HepG2 (cell line): ENCODE data around the gene TMEM200A. TPM values are rescaled to one million over a fixed set of nuclear protein-coding genes. Genes with fewer than 3 reads are reported as not detected.

ENCODE experiments used
- ATAC-seq: fragments of 200-7000 bp; cut with Tn5 transposase; 3 replicates; pipeline ENCODE4 v1.9.1; 2020; ENCODE audit warnings: mild to moderate bottlenecking, moderate library complexity
- BruUV-seq: library from RNA; stranded (reverse); fragments of 400-500 nt; replicated peaks from 2 replicates; lab custom pipeline; 2021; lab: Mats Ljungman, UMichigan
- CTCF ChIA-PET: fragments of 300-600 bp; formaldehyde crosslinking; extraction: SDS; loops from one replicate; lab custom pipeline; 2021; ENCODE audit warnings: low total read pairs, inconsistent platforms, low intra/inter-chr PET ratio; lab: Yijun Ruan, JAX
- POLR2A ChIA-PET: fragments of 350-600 bp; sonication (Branson Sonifier 250); formaldehyde crosslinking; loops from one replicate; lab custom pipeline; 2020; ENCODE audit warnings: antibody characterized with exemption, inconsistent platforms; lab: Yijun Ruan, JAX
- DNase-seq: peaks from one replicate; pipeline ENCODE4 v3.0.0-alpha.2; 2015; ENCODE audit warnings: low spot score
- FAIRE-seq: peaks from 3 replicates; lab custom pipeline; 2011; peaks lifted over from hg19 to GRCh38; lab: Jason Lieb, UNC
- H2AFZ ChIP-seq: one replicate; pipeline ENCODE4 v1.6.1; 2011; ENCODE audit warnings: low read length, inconsistent platforms
- H3K27ac ChIP-seq: fragments of 300-600 bp; 3 replicates; pipeline ENCODE4 v1.8.0; 2011; ENCODE audit warnings: mixed run types, mild to moderate bottlenecking, mixed read lengths, low read length, inconsistent platforms; ENCODE audit not compliant: insufficient read depth; ENCODE audit errors: extremely low read length
- H3K27me3 ChIP-seq, 2 experiments: fragments of 200-600 bp in 1 of 2; 2 replicates in 1 of 2; 3 replicates in 1 of 2; pipeline versions ENCODE4 v1.6.0 to v1.8.0; 2011; ENCODE audit warnings: low read length in 2 of 2, mild to moderate bottlenecking in 2 of 2, moderate library complexity in 2 of 2, inconsistent platforms in 1 of 2; ENCODE audit not compliant: insufficient read depth in 2 of 2, control insufficient read depth in 1 of 2
- H3K36me3 ChIP-seq, 2 experiments: fragments of 200-600 bp in 1 of 2; replicated peaks in 1 of 2; 2 replicates in 1 of 2; 3 replicates in 1 of 2; pipeline versions ENCODE4 v1.5.1 to v1.8.0; 2011; ENCODE audit warnings: low read length in 2 of 2, inconsistent platforms in 1 of 2; ENCODE audit not compliant: insufficient read depth in 2 of 2, control insufficient read depth in 1 of 2
- H3K4me1 ChIP-seq: 2 replicates; pipeline ENCODE4 v1.5.1; 2012; ENCODE audit warnings: low read length, inconsistent platforms; ENCODE audit not compliant: insufficient read depth
- H3K4me2 ChIP-seq: 2 replicates; pipeline ENCODE4 v1.6.0; 2011; ENCODE audit warnings: low read depth, low read length, inconsistent platforms
- H3K4me3 ChIP-seq, 3 experiments: fragments of 200-600 bp in 1 of 3; sonication (generic), shearing (Covaris generic) in 1 of 3; replicated peaks in 1 of 3; 2 replicates each; pipeline ENCODE4 v1.5.1; 2011 to 2016; ENCODE audit warnings: low read length in 3 of 3, inconsistent platforms in 2 of 3, low read depth in 2 of 3, mild to moderate bottlenecking in 2 of 3, control low read depth in 1 of 3, mixed read lengths in 1 of 3; ENCODE audit not compliant: insufficient read depth in 1 of 3
- H3K79me2 ChIP-seq: one replicate; pipeline ENCODE4 v1.6.1; 2011; ENCODE audit warnings: low read length, inconsistent platforms; ENCODE audit not compliant: insufficient read depth
- H3K9ac ChIP-seq: 2 replicates; pipeline ENCODE4 v1.6.0; 2011; ENCODE audit warnings: mild to moderate bottlenecking, low read depth, low read length, inconsistent platforms; ENCODE audit not compliant: insufficient read depth
- H3K9me3 ChIP-seq: 2 replicates; pipeline ENCODE4 v1.5.1; 2012; ENCODE audit warnings: mild to moderate bottlenecking, low read length
- H4K20me1 ChIP-seq: 2 replicates; pipeline ENCODE4 v1.6.0; 2011; ENCODE audit warnings: inconsistent platforms, mild to moderate bottlenecking, low read length, moderate library complexity; ENCODE audit not compliant: insufficient read depth
- ZBTB49 ChIP-seq: sonication (generic); formaldehyde crosslinking; IDR thresholded peaks from 2 replicates; pipeline ENCODE4 v1.4.0; 2020; ENCODE audit warnings: missing genetic modification reagents, borderline replicate concordance
- ZNF850 ChIP-seq: sonication (generic); formaldehyde crosslinking; conservative IDR thresholded peaks from 2 replicates; pipeline ENCODE4 v1.9.0; 2021; ENCODE audit warnings: mild to moderate bottlenecking, missing genetic modification reagents
- WGBS: methylation state at CpG from one replicate; pipeline ENCODE4 v1.1.6; 2017; ENCODE audit warnings: low lambda C conversion rate; 5-methylcytosine and 5-hydroxymethylcytosine counted together
- in situ Hi-C: cut with HindIII; loops from 2 replicates; pipeline ENCODE4 v1.10.0; 2017; ENCODE audit warnings: low pct_unique_long_range_greater_than_20kb; ENCODE audit not compliant: extremely low pct_ligation_motif_present
- intact Hi-C: fragments of 100-400 bp; cut with micrococcal nuclease; formaldehyde crosslinking; loops from one replicate; pipeline ENCODE4 v1.10.0; 2022; ENCODE audit not compliant: unreplicated experiment
- polyA plus RNA-seq, 8 experiments: library from polyadenylated mRNA; depleted of rRNA in 3 of 8; stranded (reverse) in 7 of 8; unstranded in 1 of 8; fragments of >200 nt; fragmentation: Illumina TruSeq in 4 of 8; extraction: Trizol in 4 of 8; gene quantifications; 2 replicates each; pipeline versions ENCODE4 v1.2.1 to v1.2.3, GENCODE V29; 2011 to 2016; ENCODE audit warnings: low read depth in 4 of 8, missing spikeins in 1 of 8, mixed read lengths in 1 of 8; ENCODE audit not compliant: insufficient read depth in 1 of 8
- total RNA-seq, 5 experiments: library from RNA; depleted of rRNA; stranded (reverse); fragments of >200 nt; fragmentation: Illumina TruSeq; extraction: Trizol; gene quantifications; 2 replicates each; pipeline ENCODE4 v1.2.3, GENCODE V29; 2016; ENCODE audit warnings: low read depth in 1 of 5
- TF ChIP-seq, protein P1 (sequence below): sonication (generic); formaldehyde crosslinking; IDR thresholded peaks from 2 replicates; pipeline ENCODE4 v1.9.0; 2021; ENCODE audit warnings: mild to moderate bottlenecking, missing genetic modification reagents

TMEM200A gene
- total and polyA plus RNA-seq, 2 of the 13 experiments (the other 11 are each of a cell fraction or from before 2014, with no cell fraction given) = 0.34 TPM; not detected in 1

GRCh38 chr6:130371921-130372420 lies 6.2 kb downstream of the TMEM200A start:
- no TSS peak for BruUV-seq
- DNase-seq (no peak), ATAC-seq (no peak), FAIRE-seq (no peak)
- Histone ChIP-seq H3K36me3 (no peaks in the 10 kb centered on the region), H3K27me3 (peaks cover 0 to 9% of the 10 kb centered on the region in 2 experiments; a peak in 2 of 5 replicates), H3K4me3 (no peak overlapping the region), H4K20me1 (no peaks in the 10 kb centered on the region), H3K9me3 (no peaks in the 10 kb centered on the region), H3K27ac (no peak overlapping the region), H3K9ac (no peak overlapping the region), H3K79me2 (no peaks in the 10 kb centered on the region), H3K4me1 (no peaks in the 10 kb centered on the region), H3K4me2 (no peak overlapping the region), H2AFZ (no peak overlapping the region)
- intact Hi-C loops = no loop called here
- TF ChIP-seq ZBTB49 = no peak
- TF ChIP-seq, protein P1, sequence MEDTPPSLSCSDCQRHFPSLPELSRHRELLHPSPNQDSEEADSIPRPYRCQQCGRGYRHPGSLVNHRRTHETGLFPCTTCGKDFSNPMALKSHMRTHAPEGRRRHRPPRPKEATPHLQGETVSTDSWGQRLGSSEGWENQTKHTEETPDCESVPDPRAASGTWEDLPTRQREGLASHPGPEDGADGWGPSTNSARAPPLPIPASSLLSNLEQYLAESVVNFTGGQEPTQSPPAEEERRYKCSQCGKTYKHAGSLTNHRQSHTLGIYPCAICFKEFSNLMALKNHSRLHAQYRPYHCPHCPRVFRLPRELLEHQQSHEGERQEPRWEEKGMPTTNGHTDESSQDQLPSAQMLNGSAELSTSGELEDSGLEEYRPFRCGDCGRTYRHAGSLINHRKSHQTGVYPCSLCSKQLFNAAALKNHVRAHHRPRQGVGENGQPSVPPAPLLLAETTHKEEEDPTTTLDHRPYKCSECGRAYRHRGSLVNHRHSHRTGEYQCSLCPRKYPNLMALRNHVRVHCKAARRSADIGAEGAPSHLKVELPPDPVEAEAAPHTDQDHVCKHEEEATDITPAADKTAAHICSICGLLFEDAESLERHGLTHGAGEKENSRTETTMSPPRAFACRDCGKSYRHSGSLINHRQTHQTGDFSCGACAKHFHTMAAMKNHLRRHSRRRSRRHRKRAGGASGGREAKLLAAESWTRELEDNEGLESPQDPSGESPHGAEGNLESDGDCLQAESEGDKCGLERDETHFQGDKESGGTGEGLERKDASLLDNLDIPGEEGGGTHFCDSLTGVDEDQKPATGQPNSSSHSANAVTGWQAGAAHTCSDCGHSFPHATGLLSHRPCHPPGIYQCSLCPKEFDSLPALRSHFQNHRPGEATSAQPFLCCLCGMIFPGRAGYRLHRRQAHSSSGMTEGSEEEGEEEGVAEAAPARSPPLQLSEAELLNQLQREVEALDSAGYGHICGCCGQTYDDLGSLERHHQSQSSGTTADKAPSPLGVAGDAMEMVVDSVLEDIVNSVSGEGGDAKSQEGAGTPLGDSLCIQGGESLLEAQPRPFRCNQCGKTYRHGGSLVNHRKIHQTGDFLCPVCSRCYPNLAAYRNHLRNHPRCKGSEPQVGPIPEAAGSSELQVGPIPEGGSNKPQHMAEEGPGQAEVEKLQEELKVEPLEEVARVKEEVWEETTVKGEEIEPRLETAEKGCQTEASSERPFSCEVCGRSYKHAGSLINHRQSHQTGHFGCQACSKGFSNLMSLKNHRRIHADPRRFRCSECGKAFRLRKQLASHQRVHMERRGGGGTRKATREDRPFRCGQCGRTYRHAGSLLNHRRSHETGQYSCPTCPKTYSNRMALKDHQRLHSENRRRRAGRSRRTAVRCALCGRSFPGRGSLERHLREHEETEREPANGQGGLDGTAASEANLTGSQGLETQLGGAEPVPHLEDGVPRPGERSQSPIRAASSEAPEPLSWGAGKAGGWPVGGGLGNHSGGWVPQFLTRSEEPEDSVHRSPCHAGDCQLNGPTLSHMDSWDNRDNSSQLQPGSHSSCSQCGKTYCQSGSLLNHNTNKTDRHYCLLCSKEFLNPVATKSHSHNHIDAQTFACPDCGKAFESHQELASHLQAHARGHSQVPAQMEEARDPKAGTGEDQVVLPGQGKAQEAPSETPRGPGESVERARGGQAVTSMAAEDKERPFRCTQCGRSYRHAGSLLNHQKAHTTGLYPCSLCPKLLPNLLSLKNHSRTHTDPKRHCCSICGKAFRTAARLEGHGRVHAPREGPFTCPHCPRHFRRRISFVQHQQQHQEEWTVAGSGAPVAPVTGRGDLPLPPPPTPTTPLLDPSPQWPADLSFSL (CRISPR knock-in tag) = no peak
- no peak for TF ChIP-seq ZNF850 (CRISPR knock-in tag)
- POLR2A ChIA-PET = no interaction called here
- CTCF ChIA-PET = no interaction called here
- in situ Hi-C loops = no loop called here
- 60% methylated on average over 7 of the region's 7 CpGs for WGBS
